ENCODE results near the gene REG3A.

The REG3A gene

GRCh38 chr2:79116997-79117928 is 42.3 kb downstream of the REG3A start:
- POLR2A ChIA-PET (ENCODE audit: low non-redundant PET): no interaction called here
- TF ChIP-seq CTCF (conservative IDR thresholded peaks at IDR 0.05; ENCODE audit: low read depth): no peak
- no peak for DNase-seq (ENCODE audit: low spot score)
- no peak overlapping the region for H3K27ac ChIP-seq
- CTCF ChIA-PET: no interaction called here

- no peak for TF ChIP-seq CTCF (conservative IDR thresholded peaks at IDR 0.05; ENCODE audit: low read depth)
- no peak for DNase-seq (ENCODE audit: low spot score)
- CTCF ChIA-PET: no interaction called here
- POLR2A ChIA-PET (ENCODE audit: low non-redundant PET): no interaction called here
- no peak overlapping the region for H3K27ac ChIP-seq
Observed at GRCh38 chr2:79114797-79115494, 44.6 kb downstream of the REG3A start.

GRCh38 chr2:79112269-79112668 is 47.3 kb downstream of the REG3A start:
- no peak overlapping the region for H3K27ac ChIP-seq
- ChIA-PET POLR2A (ENCODE audit: low non-redundant PET) (no interaction called here), CTCF (interaction anchor here (0.6 kb wide), 1 partner anchor 1159 kb away, joined by 4 read pairs; no protein-coding TSS in a partner anchor)
- no peak for DNase-seq (ENCODE audit: low spot score)
- no peak for TF ChIP-seq CTCF (conservative IDR thresholded peaks at IDR 0.05; ENCODE audit: low read depth)

Measured in RWPE1 (cell line).